Spleen (tissue), 11 donors: ENCODE results near the gene MIB2. TPM values are rescaled to one million over a fixed set of nuclear protein-coding genes. Genes with fewer than 3 reads are reported as not detected.

Experiments
- DNase-seq: peaks from one replicate; pipeline ENCODE4 v3.0.0-alpha.2; 2020
- H3K27ac ChIP-seq, 8 donors: fragments of 200-600 bp; sonication (generic) in 7 of 8; 1 replicate in 4 of 8; 2 replicates in 4 of 8; pipeline versions ENCODE4 v1.5.0 to v1.8.0; 2016 to 2021; ENCODE audit warnings: inconsistent platforms in 4 of 8, mild to moderate bottlenecking in 4 of 8, moderate library complexity in 1 of 8
- H3K27me3 ChIP-seq, 7 donors: fragments of 200-600 bp; sonication (generic) in 6 of 7; replicated peaks in 1 of 7; 1 replicate in 4 of 7; 2 replicates in 3 of 7; pipeline versions ENCODE4 v1.5.0 to v1.8.0; 2016 to 2021; ENCODE audit warnings: inconsistent platforms in 3 of 7, mild to moderate bottlenecking in 1 of 7
- H3K36me3 ChIP-seq, 6 donors: fragments of 200-600 bp; sonication (generic) in 5 of 6; 1 replicate in 4 of 6; 2 replicates in 2 of 6; pipeline versions ENCODE4 v1.5.0 to v1.8.0; 2016 to 2021; ENCODE audit warnings: inconsistent platforms in 2 of 6
- H3K4me1 ChIP-seq, 6 donors: fragments of 200-600 bp; sonication (generic) in 5 of 6; 1 replicate in 3 of 6; 2 replicates in 3 of 6; pipeline versions ENCODE4 v1.5.0 to v1.8.0; 2016 to 2021; ENCODE audit warnings: inconsistent platforms in 3 of 6
- H3K4me3 ChIP-seq, 8 donors: fragments of 200-600 bp; sonication (generic) in 7 of 8; 1 replicate in 4 of 8; 2 replicates in 4 of 8; pipeline versions ENCODE4 v1.5.0 to v1.8.0; 2016 to 2021; ENCODE audit warnings: inconsistent platforms in 4 of 8, mild to moderate bottlenecking in 4 of 8, moderate library complexity in 2 of 8
- H3K9me3 ChIP-seq, 8 donors: fragments of 200-600 bp; sonication (generic) in 7 of 8; 1 replicate in 4 of 8; 2 replicates in 4 of 8; pipeline versions ENCODE4 v1.5.0 to v1.8.0; 2016 to 2021; ENCODE audit warnings: inconsistent platforms in 4 of 8
- POLR2A ChIP-seq, 3 donors: fragments of 450-650 bp; IDR thresholded peaks; one replicate each; pipeline ENCODE4 v1.5.1; 2017; ENCODE audit warnings: antibody characterized with exemption in 3 of 3, mild to moderate bottlenecking in 1 of 3
- POLR2AphosphoS5 ChIP-seq, 3 donors: sonication (generic); formaldehyde crosslinking; IDR thresholded peaks; one replicate each; pipeline ENCODE4 v1.5.1; 2017; ENCODE audit warnings: antibody characterized with exemption in 3 of 3
- WGBS, 5 donors: extraction: QIAGEN DNeasy Blood & Tissue Kit in 3 of 5; methylation state at CpG; one replicate each; pipeline versions ENCODE4 v1.1.5 to v1.1.7; 2013 to 2018; 5-methylcytosine and 5-hydroxymethylcytosine counted together
- intact Hi-C: fragments of 100-400 bp; cut with DNase I; formaldehyde crosslinking; loops from one replicate; pipeline ENCODE4 v1.15.0; 2023; ENCODE audit warnings: low total_unique reads
- polyA plus RNA-seq, 3 donors: library from polyadenylated mRNA; stranded (reverse); fragments of 200-250 nt; gene quantifications; one replicate each; pipeline ENCODE4 v1.2.1, GENCODE V29; 2013
- total RNA-seq, 7 donors: library from RNA; depleted of rRNA in 3 of 7; stranded (reverse); fragments of >200 nt in 3 of 7; fragmentation: NEBNext Ultra II Directional in 4 of 7; extraction: Animal tissue kit (Norgen Biotek cat#: 25700) in 4 of 7; gene quantifications; one replicate each; pipeline versions ENCODE4 v1.1.0 to v1.2.1, GENCODE V29; 2016 to 2021
- TF ChIP-seq, protein P1 (sequence below), 11 experiments: fragments of 200-600 bp in 7 of 11; fragments of 450-650 bp in 4 of 11; sonication (generic) in 4 of 11; IDR thresholded peaks in 8 of 11; conservative IDR thresholded peaks in 3 of 11; 1 replicate in 7 of 11; 2 replicates in 4 of 11; pipeline versions ENCODE4 v1.4.0 to v1.8.0; 2016 to 2021; ENCODE audit warnings: antibody characterized with exemption in 11 of 11, inconsistent platforms in 4 of 11, mild to moderate bottlenecking in 1 of 11
- donor health status: healthy with polysubstance abuse.
- donor health status: DM: no; HTN: no; CAD: no; lungs with moderate emphysema.
- donor health status: DM: no; HTN: no; CAD: no.
- donor health status: Bipolar disorder and iron deficiency.
- donor health status: healthy.
- donor health status: DM: no; HTN: no; CAD: no.
- donor health status: DM: yes; HTN: yes; CAD: no.

Gene MIB2
- total and polyA plus RNA-seq, 10 donors = 46.2 to 165 (median 73.0) TPM

DNA sequence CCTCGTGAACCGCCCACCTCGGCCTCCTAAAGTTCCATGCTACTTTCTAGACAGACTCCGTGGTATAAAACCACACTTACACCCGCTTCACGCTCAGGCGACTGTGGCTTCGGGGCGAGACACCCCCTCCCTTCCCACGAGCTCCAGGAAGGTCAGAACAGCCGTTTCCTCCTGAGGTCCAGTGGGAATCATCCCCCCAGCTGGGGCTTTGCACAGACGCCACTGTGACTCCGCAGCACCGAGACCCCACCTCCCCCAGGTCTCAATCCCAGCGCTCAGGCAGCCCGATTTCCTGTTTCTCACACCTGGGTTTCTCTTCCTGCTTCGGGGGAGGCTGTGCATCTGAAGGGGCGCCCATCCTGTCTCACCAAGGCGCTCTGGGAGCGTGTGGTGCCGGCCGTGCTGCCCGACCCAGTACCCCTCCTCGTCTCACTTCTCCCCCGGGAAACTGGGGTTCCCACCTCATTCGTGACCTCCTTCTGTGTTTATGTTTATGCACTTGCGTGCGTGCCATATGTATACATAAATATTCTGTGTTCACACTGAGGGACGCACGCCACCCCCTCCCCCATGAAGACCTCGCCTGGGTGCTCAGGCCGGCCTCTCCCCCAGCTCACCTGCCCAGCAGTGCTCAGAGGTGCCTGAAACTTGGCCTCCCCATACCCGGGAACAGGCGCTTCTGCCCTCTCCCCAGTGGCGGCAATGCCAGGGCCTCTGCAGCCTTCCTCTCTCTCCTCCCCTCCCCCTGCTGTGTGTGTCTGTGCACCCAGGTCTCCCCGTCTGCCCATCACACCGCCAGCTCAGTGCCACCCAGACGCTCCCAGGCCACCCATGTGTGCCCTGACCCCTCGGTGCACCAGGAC lies 62.6 kb downstream of the MIB2 start:
- no peaks in the 10 kb centered on the region for H3K9me3 ChIP-seq
- peaks cover 10 to 62% (median 27%) of the 10 kb centered on the region in 6 donors for H3K4me1 ChIP-seq
- intact Hi-C loops = no loop called here
- peaks cover 0 to 26% (median 0%) of the 10 kb centered on the region in 6 donors for H3K36me3 ChIP-seq
- TF ChIP-seq POLR2AphosphoS5 (IDR thresholded peaks at IDR 0.05) = peak; percentile 51 to 84 (median 71)
- no peak for TF ChIP-seq POLR2A (IDR thresholded peaks at IDR 0.05)
- peak; percentile 88 for DNase-seq
- H3K27ac ChIP-seq = peak overlapping the region; percentile 55 to 91 (median 81)
- peak overlapping the region in 5 of 8 donors; percentile 12 to 62 (median 20) for H3K4me3 ChIP-seq
- WGBS, 5 donors = 20 to 39% (median 31%) methylated on average over 39 of the region's 39 CpGs
- no peaks in the 10 kb centered on the region for H3K27me3 ChIP-seq

DNA sequence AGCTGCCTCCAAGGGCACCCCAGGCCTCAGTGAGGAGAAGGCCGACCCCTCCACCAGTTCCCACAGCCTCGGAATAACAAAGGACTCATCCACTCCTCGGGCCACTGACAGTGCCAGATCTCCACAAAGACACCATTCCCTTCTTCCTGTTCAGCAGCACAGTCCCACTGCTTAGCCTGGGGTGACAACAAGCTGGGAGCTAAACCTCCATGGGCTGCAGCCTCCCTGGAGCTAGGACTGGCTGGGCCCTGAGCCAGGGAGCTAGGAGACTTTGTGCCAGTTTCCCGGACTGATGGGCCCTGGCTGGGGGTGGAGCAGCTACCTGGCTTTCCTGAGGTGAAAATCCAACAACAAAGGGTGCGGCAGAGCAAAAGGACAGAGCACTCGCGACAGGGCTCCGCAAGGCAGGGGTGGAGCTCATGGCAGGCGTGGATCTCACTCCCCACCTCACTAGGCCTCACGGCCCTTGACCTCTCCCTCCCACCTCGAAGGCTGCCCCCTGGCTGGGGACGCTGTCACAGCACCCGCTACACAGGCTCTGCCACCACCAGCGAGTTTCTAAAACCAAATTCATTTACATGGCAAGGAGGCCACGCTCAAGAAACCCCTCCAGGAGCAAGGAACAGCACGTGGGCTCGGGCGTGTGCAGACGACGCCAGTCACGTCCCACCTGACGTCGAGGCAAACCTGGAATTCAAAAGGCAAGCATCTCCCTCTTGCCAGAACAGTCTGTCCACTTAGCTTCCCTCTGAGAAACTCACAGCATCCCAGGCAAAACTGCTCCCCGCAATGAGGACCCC lies 63.5 kb downstream of the MIB2 start:
- peaks cover 10 to 64% (median 31%) of the 10 kb centered on the region in 6 donors for H3K4me1 ChIP-seq
- 58 to 88% (median 72%) methylated on average over 22 to 24 of the region's 24 CpGs for WGBS, 5 donors
- H3K4me3 ChIP-seq = peak overlapping the region in 2 of 8 donors; percentile 24 to 62
- peak in 1 of 3 donors; percentile 36 for TF ChIP-seq POLR2AphosphoS5 (IDR thresholded peaks at IDR 0.05)
- no peak for TF ChIP-seq POLR2A (IDR thresholded peaks at IDR 0.05)
- TF ChIP-seq, protein P1, sequence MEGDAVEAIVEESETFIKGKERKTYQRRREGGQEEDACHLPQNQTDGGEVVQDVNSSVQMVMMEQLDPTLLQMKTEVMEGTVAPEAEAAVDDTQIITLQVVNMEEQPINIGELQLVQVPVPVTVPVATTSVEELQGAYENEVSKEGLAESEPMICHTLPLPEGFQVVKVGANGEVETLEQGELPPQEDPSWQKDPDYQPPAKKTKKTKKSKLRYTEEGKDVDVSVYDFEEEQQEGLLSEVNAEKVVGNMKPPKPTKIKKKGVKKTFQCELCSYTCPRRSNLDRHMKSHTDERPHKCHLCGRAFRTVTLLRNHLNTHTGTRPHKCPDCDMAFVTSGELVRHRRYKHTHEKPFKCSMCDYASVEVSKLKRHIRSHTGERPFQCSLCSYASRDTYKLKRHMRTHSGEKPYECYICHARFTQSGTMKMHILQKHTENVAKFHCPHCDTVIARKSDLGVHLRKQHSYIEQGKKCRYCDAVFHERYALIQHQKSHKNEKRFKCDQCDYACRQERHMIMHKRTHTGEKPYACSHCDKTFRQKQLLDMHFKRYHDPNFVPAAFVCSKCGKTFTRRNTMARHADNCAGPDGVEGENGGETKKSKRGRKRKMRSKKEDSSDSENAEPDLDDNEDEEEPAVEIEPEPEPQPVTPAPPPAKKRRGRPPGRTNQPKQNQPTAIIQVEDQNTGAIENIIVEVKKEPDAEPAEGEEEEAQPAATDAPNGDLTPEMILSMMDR (IDR thresholded peaks at IDR 0.05 in 8 of 11, conservative IDR thresholded peaks at IDR 0.05 in 3 of 11) = peak; percentile 13 to 67 (median 50)
- no peaks in the 10 kb centered on the region for H3K9me3 ChIP-seq
- DNase-seq = peak; percentile 85
- H3K27me3 ChIP-seq = no peaks in the 10 kb centered on the region
- peaks cover 0 to 26% (median 2%) of the 10 kb centered on the region in 6 donors for H3K36me3 ChIP-seq
- intact Hi-C loops = no loop called here
- H3K27ac ChIP-seq = peak overlapping the region; percentile 55 to 91 (median 81)

Other genes with a start within 250 kb of the MIB2 start
- gene AURKAIP1, start 240.3 kb upstream of the MIB2 start, total RNA-seq = 10 to 100 TPM; 61.3 to 85.1 (median 71.7) TPM
- gene AURKAIP1, start 240.3 kb upstream of the MIB2 start, polyA plus RNA-seq = 100 to 1,000 TPM; 149 to 174 (median 151) TPM
- 100 to 1,000 TPM; 167 to 299 (median 208) TPM for gene CCNL2, start 216.2 kb upstream of the MIB2 start, total RNA-seq
- 100 to 1,000 TPM; 111 to 230 (median 199) TPM for gene CCNL2, start 216.2 kb upstream of the MIB2 start, polyA plus RNA-seq
- gene MRPL20, start 208.2 kb upstream of the MIB2 start, total RNA-seq = 100 to 1,000 TPM in 3 of 7 donors, 10 to 100 TPM in 4; 67.4 to 144 (median 91.3) TPM
- 100 to 1,000 TPM; 101 to 168 (median 122) TPM for gene MRPL20, start 208.2 kb upstream of the MIB2 start, polyA plus RNA-seq
- 1 to 10 TPM in 5 of 7 donors, under 1 TPM in 2; 0.43 to 2.7 (median 1.2) TPM for gene ANKRD65, start 194.2 kb upstream of the MIB2 start, total RNA-seq
- 1 to 10 TPM; 2.3 to 4.3 (median 3.0) TPM for gene ANKRD65, start 194.2 kb upstream of the MIB2 start, polyA plus RNA-seq
- 10 to 100 TPM in 6 of 7 donors, 1 to 10 TPM in 1; 3.9 to 18.0 (median 13.1) TPM for gene VWA1, start 179.8 kb upstream of the MIB2 start, total RNA-seq
- 10 to 100 TPM in 2 of 3 donors, 1 to 10 TPM in 1; 4.1 to 12.7 (median 11.0) TPM for gene VWA1, start 179.8 kb upstream of the MIB2 start, polyA plus RNA-seq
- gene ATAD3C, start 165.8 kb upstream of the MIB2 start, total RNA-seq = 1 to 10 TPM in 2 of 7 donors, under 1 TPM in 3, not detected in 2; 0.25 to 3.9 (median 0.57) TPM
- under 1 TPM; 0.55 to 0.85 (median 0.83) TPM for gene ATAD3C, start 165.8 kb upstream of the MIB2 start, polyA plus RNA-seq
- 10 to 100 TPM; 11.5 to 39.8 (median 23.7) TPM for gene ATAD3B, start 143.7 kb upstream of the MIB2 start, total RNA-seq
- gene ATAD3B, start 143.7 kb upstream of the MIB2 start, polyA plus RNA-seq = 10 to 100 TPM; 21.7 to 62.3 (median 45.8) TPM
- gene ATAD3A, start 103.3 kb upstream of the MIB2 start, total RNA-seq = 10 to 100 TPM; 11.3 to 25.7 (median 17.8) TPM
- gene ATAD3A, start 103.3 kb upstream of the MIB2 start, polyA plus RNA-seq = 10 to 100 TPM; 13.4 to 29.0 (median 14.3) TPM
- 1 to 10 TPM in 6 of 7 donors, not detected in 1; 2.3 to 5.3 (median 2.7) TPM for gene TMEM240, start 74.9 kb upstream of the MIB2 start, total RNA-seq
- 1 to 10 TPM in 2 of 3 donors, under 1 TPM in 1; 0.39 to 2.2 (median 1.5) TPM for gene TMEM240, start 74.9 kb upstream of the MIB2 start, polyA plus RNA-seq
- 100 to 1,000 TPM in 5 of 7 donors, 10 to 100 TPM in 2; 86.7 to 168 (median 111) TPM for gene SSU72, start 40.6 kb upstream of the MIB2 start, total RNA-seq
- gene SSU72, start 40.6 kb upstream of the MIB2 start, polyA plus RNA-seq = 100 to 1,000 TPM in 1 of 3 donors, 10 to 100 TPM in 2; 89.2 to 121 (median 90.4) TPM
- gene FNDC10, start 15.4 kb upstream of the MIB2 start, total RNA-seq = 1 to 10 TPM; 2.2 to 8.8 (median 5.6) TPM
- gene FNDC10, start 15.4 kb upstream of the MIB2 start, polyA plus RNA-seq = 1 to 10 TPM; 2.2 to 4.4 (median 3.4) TPM
- gene MMP23B, start 16.7 kb downstream of the MIB2 start, total RNA-seq = 1 to 10 TPM; 1.4 to 7.3 (median 5.8) TPM
- 1 to 10 TPM; 4.2 to 9.3 (median 6.3) TPM for gene MMP23B, start 16.7 kb downstream of the MIB2 start, polyA plus RNA-seq
- 10 to 100 TPM; 19.4 to 34.1 (median 27.9) TPM for gene CDK11B, start 43.5 kb downstream of the MIB2 start, total RNA-seq
- gene CDK11B, start 43.5 kb downstream of the MIB2 start, polyA plus RNA-seq = 10 to 100 TPM; 20.0 to 38.2 (median 31.2) TPM
- gene SLC35E2B, start 77.3 kb downstream of the MIB2 start, total RNA-seq = 100 to 1,000 TPM in 1 of 7 donors, 10 to 100 TPM in 6; 48.3 to 105 (median 63.1) TPM
- 10 to 100 TPM; 18.3 to 26.7 (median 21.9) TPM for gene SLC35E2B, start 77.3 kb downstream of the MIB2 start, polyA plus RNA-seq
- gene CDK11A, start 108.9 kb downstream of the MIB2 start, total RNA-seq = 100 to 1,000 TPM in 1 of 7 donors, 10 to 100 TPM in 6; 54.2 to 101 (median 77.1) TPM
- gene CDK11A, start 108.9 kb downstream of the MIB2 start, polyA plus RNA-seq = 100 to 1,000 TPM in 1 of 3 donors, 10 to 100 TPM in 2; 29.3 to 123 (median 70.1) TPM
- 100 to 1,000 TPM; 155 to 271 (median 207) TPM for gene NADK, start 163.0 kb downstream of the MIB2 start, total RNA-seq
- 100 to 1,000 TPM in 1 of 3 donors, 10 to 100 TPM in 2; 62.6 to 155 (median 83.8) TPM for gene NADK, start 163.0 kb downstream of the MIB2 start, polyA plus RNA-seq